Testis (tissue), 2 donors: ENCODE results near the gene NEURL1B.

Source experiments
- CTCF ChIP-seq, 3 experiments: fragments of 450-650 bp in 2 of 3; fragments of 200-600 bp in 1 of 3; sonication (generic) in 1 of 3; IDR thresholded peaks; one replicate each; pipeline ENCODE4 v1.5.1; 2016 to 2019; ENCODE audit warnings: antibody characterized with exemption in 3 of 3, mild to moderate bottlenecking in 2 of 3, moderate library complexity in 1 of 3
- POLR2A ChIP-seq: fragments of 450-650 bp; IDR thresholded peaks from one replicate; pipeline ENCODE4 v1.6.1; 2017; ENCODE audit warnings: antibody characterized with exemption, mild to moderate bottlenecking, moderate library complexity

GRCh38 chr5:172596638-172597231 is 44.3 kb upstream of the NEURL1B start:
- TF ChIP-seq CTCF (IDR thresholded peaks at IDR 0.05) (no peak), POLR2A (no peak)
